Hepatocyte (in vitro differentiated cells): Measurements from ENCODE around the gene RHEBL1.

Experiments used
- EZH2 ChIP-seq: fragments of 200-600 bp; sonication (generic); IDR thresholded peaks from 2 replicates; pipeline ENCODE4 v1.6.1; 2016; ENCODE audit warnings: antibody characterized with exemption, mild to moderate bottlenecking, borderline replicate concordance
- EZH2phosphoT487 ChIP-seq: fragments of 200-600 bp; sonication (generic); IDR thresholded peaks from one replicate; pipeline ENCODE4 v1.6.1; 2018; ENCODE audit warnings: antibody characterized with exemption, mild to moderate bottlenecking, low read depth, moderate library complexity; ENCODE audit not compliant: unreplicated experiment, severe bottlenecking
- TF ChIP-seq, protein P1 (sequence below): fragments of 200-600 bp; sonication (generic); IDR thresholded peaks from 2 replicates; pipeline ENCODE4 v1.5.1; 2016; ENCODE audit warnings: antibody characterized with exemption, mild to moderate bottlenecking; ENCODE audit not compliant: poor library complexity

GRCh38 chr12:49037947-49038237 lies 31.9 kb downstream of the RHEBL1 start:
- TF ChIP-seq, protein P1, sequence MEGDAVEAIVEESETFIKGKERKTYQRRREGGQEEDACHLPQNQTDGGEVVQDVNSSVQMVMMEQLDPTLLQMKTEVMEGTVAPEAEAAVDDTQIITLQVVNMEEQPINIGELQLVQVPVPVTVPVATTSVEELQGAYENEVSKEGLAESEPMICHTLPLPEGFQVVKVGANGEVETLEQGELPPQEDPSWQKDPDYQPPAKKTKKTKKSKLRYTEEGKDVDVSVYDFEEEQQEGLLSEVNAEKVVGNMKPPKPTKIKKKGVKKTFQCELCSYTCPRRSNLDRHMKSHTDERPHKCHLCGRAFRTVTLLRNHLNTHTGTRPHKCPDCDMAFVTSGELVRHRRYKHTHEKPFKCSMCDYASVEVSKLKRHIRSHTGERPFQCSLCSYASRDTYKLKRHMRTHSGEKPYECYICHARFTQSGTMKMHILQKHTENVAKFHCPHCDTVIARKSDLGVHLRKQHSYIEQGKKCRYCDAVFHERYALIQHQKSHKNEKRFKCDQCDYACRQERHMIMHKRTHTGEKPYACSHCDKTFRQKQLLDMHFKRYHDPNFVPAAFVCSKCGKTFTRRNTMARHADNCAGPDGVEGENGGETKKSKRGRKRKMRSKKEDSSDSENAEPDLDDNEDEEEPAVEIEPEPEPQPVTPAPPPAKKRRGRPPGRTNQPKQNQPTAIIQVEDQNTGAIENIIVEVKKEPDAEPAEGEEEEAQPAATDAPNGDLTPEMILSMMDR, result no peak
- TF ChIP-seq EZH2phosphoT487, result no peak
- no peak for TF ChIP-seq EZH2
